Right ventricle myocardium inferior (tissue), 1 donor: ENCODE results near the gene FXYD1. TPM values are rescaled to one million over a fixed set of nuclear protein-coding genes. Genes with fewer than 3 reads are reported as not detected.

ENCODE experiments used
- ATAC-seq: fragments of 200-7000 bp; cut with Tn5 transposase; one replicate; pipeline ENCODE4 v1.9.1; 2020; ENCODE audit warnings: mild to moderate bottlenecking, moderate library complexity
- DNase-seq: peaks from one replicate; pipeline ENCODE4 v3.0.0; 2021; ENCODE audit errors: missing footprints
- intact Hi-C: fragments of 100-400 bp; cut with DNase I; formaldehyde crosslinking; loops from one replicate; pipeline ENCODE4 v1.11.0; 2022
- total RNA-seq: library from RNA; stranded (reverse); fragmentation: NEBNext Ultra II Directional; extraction: Animal tissue kit (Norgen Biotek cat#: 25700); gene quantifications from one replicate; pipeline ENCODE4 v1.2.1, GENCODE V29; 2021
- donor health status: DM: no; HTN: yes; CAD: no; lungs with severe emphysema.

FXYD1 gene
- total RNA-seq, 1 donor from 2014 or later: 556 TPM

- intact Hi-C loops: no loop called here
- peak; percentile 18 for ATAC-seq
- DNase-seq: peak; percentile 74
Measured at GRCh38 chr19:35153701-35154524, 15.3 kb downstream of the FXYD1 start.

- ATAC-seq (peak; percentile 80), DNase-seq (peak; percentile 80)
- intact Hi-C loops: no loop called here
Measured at GRCh38 chr19:35154525-35155406, 16.1 kb downstream of the FXYD1 start, which contains the start of gene FXYD5. Gene FXYD5, plus strand, starts transcription at chr19:35154735. Its CDS starts 816 bp downstream, at chr19:35155551.

GRCh38 chr19:35155441-35155840 is 16.8 kb downstream of the FXYD1 start:
- ATAC-seq: no peak
- no peak for DNase-seq
- intact Hi-C loops: no loop called here

GRCh38 chr19:35155981-35156672 is 17.5 kb downstream of the FXYD1 start:
- intact Hi-C loops: no loop called here
- ATAC-seq (no peak), DNase-seq (no peak)

GRCh38 chr19:35156673-35157014 is 18.0 kb downstream of the FXYD1 start:
- no peak for DNase-seq
- ATAC-seq: no peak
- intact Hi-C loops: no loop called here

GRCh38 chr19:35157431-35157830 is 18.8 kb downstream of the FXYD1 start:
- DNase-seq: no peak
- no peak for ATAC-seq
- intact Hi-C loops: no loop called here

- DNase-seq: no peak
- ATAC-seq: no peak
- intact Hi-C loops: no loop called here
Measured at GRCh38 chr19:35159606-35160005, 21.0 kb downstream of the FXYD1 start.

- intact Hi-C loops: no loop called here
- ATAC-seq (no peak), DNase-seq (no peak)
Measured at GRCh38 chr19:35160629-35161433, 22.2 kb downstream of the FXYD1 start.

- intact Hi-C loops: no loop called here
- no peak for ATAC-seq
Measured at GRCh38 chr19:35161434-35161743, 22.8 kb downstream of the FXYD1 start.

GRCh38 chr19:35162471-35163326 is 24.1 kb downstream of the FXYD1 start:
- intact Hi-C loops: no loop called here
- DNase-seq (no peak), ATAC-seq (no peak)

More at GRCh38 chr19:35161434-35161743, 22.8 kb downstream of the FXYD1 start:
- DNase-seq: no peak

- DNase-seq (no peak), ATAC-seq (no peak)
- intact Hi-C loops: no loop called here
Measured at GRCh38 chr19:35164418-35164817, 25.8 kb downstream of the FXYD1 start.

- intact Hi-C loops: no loop called here
- no peak for ATAC-seq
- no peak for DNase-seq
Measured at GRCh38 chr19:35165200-35166058, 26.8 kb downstream of the FXYD1 start.

GRCh38 chr19:35166100-35167063 is 27.8 kb downstream of the FXYD1 start:
- DNase-seq (no peak), ATAC-seq (no peak)
- intact Hi-C loops: no loop called here

- intact Hi-C loops: no loop called here
- ATAC-seq (no peak), DNase-seq (no peak)
Measured at GRCh38 chr19:35167251-35168119, 28.9 kb downstream of the FXYD1 start.

- ATAC-seq (no peak), DNase-seq (no peak)
- intact Hi-C loops: no loop called here
Measured at GRCh38 chr19:35168196-35168595, 29.6 kb downstream of the FXYD1 start.
